ENCODE data around the gene AUH.

AUH gene

DNA sequence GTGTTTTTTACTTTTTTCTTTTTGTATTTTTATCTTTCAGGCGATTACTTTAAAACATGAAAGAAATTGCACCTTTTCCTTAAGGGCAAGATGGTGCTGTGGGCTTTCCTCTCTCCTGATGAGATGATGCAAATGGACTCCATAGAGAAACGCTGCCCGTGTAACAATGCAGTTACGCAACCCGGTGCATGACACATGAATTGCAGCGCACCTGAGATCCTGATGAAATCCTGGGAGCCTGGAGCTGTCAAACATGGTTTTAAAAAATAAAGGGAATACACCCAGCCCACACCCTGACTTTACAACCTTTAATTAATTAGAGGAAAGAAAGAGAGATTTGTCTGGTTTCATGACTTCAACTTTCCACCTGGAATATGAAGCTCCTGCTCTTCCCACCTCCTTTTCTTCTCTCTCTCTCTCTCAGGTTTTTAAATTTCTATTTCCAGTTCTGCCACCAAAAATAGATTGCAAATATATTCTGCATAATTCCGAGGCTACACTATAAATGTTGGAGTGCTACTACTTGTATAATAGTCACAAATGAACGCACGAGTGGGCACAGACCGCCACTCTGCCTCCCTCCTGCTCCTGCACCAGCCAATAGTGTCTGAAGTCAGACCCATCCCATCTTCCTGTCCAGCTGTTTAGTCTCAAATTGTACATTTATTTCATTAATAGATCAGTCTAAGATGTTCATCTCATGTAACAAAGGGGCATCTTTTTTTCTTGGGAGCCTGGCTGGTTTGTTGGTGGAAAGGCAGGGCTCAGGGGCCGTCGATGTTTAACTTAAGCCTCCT is 179.1 kb downstream of the AUH start:
- no peak for DNase-seq

DNA sequence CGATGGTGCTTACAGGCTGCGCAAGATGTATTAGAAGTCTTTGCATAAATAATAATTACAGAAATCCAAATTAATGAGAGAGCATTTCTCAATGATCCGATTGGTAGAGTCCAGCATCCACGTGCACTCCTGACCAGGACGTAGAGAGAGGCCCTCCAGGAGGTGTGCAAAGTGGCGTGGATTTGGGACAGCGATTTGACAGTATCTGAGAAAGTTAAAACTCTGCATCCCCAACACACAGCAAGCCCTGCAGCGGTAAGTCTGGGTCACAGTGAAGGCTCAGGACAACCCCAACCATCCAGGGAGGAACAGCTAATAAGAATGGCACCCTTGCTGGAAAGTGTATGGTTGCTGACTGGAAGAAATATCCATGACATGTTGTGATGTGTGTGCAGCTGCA is 180.2 kb downstream of the AUH start:
- DNase-seq, result no peak

DNA sequence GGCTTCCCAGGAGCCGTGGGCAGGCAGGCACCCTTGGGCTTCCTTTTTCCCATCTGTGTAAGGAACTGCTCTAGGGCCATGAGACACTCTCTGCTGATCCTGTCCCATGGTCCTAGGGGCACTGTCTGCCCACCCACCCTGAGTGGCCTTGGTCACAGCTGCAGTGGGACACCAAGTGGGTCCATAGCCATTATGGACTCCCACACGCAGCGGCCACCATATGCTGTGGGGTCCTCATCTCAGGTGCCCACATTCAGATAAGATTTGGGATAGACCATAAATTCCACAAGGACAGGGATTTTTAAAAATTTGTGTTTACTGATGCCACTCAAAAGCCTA is 180.8 kb downstream of the AUH start:
- no peak for DNase-seq

DNA sequence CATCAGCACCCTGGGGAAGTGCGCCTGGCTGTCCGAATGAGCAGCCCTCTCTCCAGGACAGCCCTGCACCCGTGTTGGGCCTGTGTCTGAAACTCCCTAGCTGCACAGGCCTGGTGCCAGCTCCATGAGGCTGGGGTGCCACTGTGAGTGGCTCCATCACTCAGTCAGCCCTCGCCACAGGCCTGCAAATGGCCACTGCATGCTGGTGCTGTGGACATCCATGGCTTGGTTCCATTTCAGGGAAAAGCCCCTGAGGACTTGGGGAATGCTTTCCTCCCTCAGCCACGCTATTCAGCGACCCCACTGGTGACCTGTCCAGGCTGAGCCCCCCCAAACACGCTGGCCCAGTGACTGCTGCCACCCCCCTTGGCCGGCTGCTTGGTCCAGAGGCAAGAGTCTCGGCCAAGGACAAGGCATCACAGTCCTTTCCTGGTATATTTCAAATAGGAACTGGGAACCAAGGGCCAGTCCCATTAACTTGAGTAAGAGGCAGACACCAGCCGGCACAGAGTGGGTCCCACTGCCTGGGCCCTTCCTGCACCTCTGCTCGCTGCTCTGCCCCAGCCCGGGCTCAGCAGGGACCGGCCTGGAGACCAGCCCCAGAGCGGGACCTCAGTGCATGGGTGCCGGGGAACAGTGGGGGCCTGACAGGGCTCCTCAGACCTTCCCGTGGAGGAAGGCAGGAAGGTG is 181.3 kb downstream of the AUH start:
- DNase-seq, result no peak

DNA sequence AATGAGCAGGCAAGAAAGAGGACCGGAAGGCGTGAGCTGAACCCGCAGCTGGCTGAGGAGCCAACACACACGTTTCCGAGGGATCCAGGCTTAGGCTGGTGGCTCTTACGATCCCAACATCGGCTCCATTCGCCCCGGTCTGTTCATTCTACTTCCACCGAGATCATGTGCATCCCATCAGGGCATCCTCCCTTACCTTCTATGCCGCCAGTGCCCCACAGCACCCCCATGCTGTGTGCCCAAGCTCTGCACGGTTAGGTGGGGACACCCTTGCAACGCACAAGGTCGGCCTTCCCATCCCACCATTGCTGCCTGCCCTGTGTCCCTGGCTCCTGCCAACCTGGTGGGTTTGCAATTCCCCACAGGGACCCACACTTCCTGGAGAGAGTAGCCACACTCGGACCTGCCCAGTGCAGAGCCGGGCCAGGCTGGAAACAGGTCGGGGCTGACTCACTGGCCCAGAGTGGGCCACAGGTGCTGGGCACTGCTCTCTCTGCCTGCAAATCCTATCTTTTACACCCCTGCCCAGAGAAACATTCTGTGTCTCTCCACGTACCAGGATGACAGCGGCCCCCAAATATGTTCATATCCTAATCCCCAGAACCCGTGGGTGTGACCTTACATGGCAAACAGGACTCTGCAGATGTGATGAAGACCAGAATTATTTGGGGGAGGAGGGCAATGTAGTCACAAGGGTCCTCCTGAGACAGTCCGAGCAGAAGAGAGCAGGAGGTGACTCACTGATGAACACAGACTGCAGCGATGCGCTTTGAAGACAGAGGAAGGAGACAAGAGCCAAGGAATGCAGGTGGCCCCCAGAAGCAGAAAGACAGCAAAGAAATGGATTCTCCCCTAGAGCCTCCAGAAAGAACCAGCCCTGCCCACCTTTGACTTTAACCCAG is 182.2 kb downstream of the AUH start:
- no peak for DNase-seq

DNA sequence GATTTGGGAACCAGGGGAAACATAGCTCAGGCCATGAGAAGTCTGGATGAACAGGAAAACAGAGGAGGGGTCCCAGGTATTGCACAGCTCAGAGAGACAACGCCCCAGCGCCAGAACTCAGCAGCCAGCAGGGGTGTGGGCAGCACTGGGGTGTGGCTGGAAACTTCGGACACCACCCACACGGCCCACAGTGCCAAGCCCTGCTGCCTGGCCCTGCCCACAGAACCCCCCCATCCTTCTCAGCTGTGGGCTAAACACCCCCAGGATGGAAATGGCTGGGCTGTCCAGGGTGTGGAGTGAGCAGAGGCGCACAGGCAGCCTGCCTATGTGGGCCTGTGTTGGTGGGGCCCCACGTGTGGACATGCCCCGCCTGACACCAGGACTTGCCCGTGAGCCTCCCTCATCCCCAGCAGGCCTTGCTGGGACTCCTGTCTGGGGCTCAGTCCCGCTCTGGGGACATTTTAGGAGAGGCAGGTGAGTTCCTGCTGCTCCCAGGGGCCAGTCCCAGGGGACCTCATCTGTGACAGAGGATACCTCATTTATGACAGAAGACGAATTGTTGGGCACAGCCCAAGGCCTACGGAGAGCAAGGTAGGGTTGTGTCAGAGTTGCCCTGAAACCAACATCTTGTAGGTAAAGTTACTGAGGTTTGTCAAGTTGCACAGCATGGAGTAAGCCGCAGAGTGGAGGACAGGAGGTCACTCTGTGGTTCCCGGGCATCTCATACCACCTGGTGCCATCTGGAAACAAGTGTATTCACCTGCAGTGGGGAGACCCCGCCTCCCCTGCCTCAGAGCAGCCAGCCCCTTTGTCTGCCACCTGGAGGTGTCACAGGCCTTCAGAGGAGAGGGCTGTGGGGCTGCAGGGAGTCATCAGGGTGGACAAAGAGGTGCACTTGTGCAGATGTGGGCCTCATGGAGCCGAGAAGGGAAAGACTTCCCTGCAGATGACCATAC is 183.2 kb downstream of the AUH start:
- no peak for DNase-seq

DNA sequence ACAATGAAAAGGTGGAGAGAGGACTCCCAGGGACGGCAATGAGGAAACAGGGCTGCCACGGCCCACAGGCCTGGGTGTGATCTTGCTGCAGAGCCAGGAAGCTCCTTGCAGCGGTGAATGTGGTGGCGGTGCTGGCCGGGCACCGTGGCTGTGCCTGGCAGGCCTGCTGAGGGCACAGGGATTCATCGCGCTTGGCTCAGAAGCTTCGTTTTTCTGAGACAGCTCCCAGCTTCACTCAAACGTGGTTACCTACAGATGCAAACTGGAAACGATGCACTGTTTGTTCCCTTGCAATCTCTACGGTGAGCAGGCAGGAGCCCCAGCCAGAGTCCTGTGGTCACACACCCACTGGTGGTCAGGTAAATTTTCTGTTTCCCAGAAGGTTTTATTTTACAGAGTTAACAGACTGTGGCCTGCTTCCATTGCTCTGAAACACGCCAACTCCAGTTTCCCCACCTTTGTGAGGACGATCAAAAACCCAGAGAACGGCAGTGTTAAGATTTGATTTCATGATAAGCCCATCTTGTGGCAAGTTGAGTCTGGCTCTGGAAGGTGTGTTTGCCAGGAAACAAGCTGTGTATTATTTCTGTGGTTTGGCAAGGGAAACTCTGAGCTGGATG is 183.9 kb downstream of the AUH start:
- DNase-seq, result peak; percentile 18 to 25

DNA sequence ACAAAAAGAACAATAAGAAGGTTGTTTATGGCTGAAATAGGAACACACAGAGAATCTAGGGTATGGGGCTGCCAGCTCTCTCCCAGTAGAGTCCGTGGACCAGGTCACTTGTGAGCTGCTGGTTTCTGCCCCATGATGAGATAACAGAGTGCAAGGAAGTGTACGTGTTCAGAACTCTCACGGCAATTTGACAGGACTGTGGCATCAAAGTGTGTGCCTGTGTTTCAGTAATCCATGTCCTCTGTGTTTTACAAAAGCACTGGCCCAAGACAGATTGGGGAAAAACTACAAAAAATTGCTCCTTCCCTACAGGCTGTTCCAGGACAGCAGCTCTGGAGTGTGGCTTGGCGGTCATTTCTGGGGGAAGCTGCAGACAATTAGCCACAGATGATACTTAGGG is 184.6 kb downstream of the AUH start:
- DNase-seq, result no peak

DNA sequence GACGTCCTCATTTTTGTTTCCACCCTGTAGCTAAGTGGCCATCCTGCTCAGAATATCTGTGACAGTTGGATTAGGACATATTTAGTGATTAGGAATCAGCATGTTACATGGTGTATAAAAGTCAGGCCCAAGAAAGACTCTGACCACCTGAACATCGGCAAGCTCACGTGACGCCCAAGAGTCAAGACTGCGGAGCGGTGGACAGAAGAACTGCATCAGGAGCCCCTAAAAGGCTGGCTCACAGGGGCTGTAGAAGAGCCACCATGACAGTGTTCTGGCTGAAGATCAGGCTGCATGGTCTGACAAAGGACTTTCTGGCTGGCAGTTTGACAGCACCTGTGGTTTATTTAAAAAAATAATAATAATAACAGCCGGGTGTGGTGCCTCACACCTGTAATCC is 185.3 kb downstream of the AUH start:
- no peak for DNase-seq

DNA sequence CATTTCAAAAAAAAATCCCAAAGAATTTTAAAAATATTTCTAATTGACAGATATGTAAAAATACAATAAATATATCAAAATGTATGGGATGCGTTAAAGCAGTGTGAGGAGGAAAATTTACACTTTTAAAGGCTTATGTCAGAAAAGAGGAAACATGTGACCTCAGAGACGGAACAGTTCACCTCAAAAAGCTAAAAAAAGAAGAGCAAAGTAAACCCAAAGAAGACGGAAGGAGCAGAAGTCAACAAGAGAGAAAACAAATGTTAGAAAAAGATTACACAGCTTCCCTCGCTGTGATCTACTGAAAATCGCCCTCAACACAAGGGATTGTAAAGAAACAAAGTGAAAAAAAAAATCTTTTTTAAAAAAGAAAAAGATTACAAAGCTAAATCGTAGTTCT is 186.9 kb downstream of the AUH start:
- peak in 1 of 2 donors; percentile 39 for DNase-seq

DNA sequence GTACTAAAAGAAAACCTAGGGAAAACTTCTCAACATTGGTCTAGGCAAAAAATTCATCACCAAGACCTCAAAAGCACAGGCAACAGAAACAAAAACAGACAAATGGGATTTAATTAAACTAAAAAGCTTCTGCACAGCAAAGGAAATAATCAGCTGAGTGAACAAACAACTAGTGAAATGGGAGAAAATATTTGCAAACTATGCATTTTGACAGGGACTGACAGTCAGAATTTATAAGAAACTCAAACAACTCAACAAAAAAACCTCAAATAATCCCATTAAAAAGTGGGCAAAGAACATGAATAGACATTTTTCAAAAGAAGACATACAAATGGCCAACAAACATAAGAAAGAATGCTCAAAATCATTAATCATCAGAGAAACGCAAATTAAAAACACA is 189.4 kb downstream of the AUH start:
- DNase-seq, result no peak

DNA sequence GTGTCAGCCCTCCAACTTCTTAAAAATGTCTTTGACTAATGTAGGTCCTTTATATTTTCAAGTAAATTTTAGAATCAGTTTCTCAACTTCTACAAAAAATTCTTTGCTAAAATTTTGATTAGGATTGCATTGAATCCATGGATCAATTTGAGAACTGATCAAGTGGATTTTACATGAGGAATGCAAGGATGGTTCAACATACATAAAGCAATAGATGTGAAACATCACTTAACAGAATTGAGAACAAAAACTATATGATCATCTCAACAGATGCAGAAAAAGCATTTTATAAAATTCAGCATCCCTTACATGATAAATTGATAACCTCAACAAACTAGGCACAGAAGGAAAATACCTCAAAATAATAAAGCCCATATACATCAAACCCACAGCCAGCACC is 190.8 kb downstream of the AUH start:
- DNase-seq, result no peak

DNA sequence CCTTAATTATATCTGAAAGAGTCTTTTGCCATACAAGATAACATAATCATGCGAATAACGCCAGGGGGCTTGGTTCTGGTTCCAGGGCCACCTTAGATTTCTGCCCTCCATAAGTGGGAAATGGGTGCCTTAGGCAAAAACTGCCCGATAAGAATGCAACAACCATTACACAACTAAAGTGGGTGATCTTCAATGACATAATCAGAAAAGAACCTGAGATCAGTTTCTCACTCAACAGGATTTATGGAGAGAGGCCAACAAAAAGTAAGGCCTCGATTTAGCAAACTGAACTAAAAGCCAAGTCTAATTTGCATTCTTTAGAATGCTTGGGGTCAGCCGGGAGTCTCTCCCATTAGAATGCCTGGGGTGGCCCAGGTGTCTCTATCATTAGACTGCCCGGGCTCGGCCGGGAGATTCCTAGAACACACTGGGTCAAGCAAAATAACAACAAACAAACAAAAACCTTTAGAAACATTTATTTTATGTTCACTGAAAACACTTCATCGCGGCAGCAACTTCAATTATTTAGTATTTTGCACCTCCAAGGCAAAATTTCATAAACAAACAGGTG is 194.8 kb downstream of the AUH start:
- DNase-seq, result no peak

DNA sequence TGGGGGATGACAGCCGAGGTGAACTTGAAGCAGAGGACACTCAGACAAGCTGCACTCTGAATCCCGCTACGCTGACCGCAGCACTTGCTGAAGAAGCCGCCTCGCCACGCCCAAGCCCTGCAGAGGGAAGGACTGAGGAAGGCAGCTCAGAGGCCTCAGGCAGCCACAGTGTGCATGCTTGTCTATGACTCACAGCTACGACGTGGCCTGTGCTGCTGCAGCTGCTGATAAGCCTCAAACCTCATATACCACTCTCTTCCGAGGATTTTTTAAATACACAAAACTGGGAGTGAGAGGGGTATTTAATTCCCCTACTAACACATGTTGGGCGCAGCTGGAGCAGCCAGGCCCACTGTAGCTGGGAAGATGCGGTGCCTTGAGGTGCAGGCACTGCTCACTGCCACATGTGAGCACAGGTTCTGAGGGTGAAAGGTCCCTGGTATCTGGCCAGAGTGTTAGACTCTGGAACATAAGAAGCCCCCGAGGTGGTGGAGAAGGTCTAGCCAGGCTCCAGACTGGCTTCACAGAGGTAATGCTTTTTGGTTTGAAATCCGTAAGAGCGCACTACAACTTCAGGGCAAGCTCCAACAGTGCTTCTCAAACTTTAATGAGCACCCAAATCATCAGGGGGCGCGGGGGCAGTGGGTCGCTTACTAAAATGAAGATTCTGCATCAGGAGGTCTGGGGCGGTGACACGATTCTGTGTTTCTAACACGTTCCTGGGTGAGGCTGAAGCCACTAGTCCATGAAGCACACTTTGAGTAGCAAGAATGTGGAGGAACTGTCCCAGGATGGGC is 196.8 kb downstream of the AUH start:
- DNase-seq, result peak; percentile 58 to 81

Measured in CD4-positive, alpha-beta T cell treated with Interferon alpha-2 for 1 hour (primary cell).